Measurements from ENCODE around the gene ELF5.
A peak's percentile ranks its signal among the peaks of the same experiment; 100 is the strongest.

ELF5 gene

DNA sequence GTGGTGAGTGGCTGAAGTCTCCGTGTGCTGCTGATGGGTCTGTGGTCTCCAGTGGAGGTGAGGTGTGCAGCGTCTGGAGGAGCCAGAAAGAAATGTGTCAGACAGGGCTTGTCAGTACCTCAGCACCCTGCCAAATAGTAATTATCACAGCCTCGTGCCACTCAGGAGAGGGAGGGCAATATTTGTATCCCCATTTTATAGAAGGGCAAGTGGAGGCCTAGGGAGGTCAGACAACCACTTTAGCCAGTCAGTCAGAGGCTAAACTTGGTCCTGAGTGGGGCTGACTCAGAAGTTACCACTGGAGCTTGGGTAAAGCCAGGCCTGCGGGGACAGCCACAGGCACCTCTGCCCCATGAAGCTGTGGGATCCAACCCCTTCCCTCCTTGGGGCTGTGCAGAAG, 11.5 kb upstream of the ELF5 start:
- DNase-seq (ENCODE audit: insufficient read length, low spot score) (no peak), FAIRE-seq (no peak)
- no peak for TF ChIP-seq PAX5 (IDR thresholded peaks at IDR 0.05; ENCODE audit: insufficient read depth, low read length, severe bottlenecking)
- TF ChIP-seq POLR2AphosphoS5 (IDR thresholded peaks at IDR 0.05; ENCODE audit: low read depth, low read length) = no peak
- no peak for TF ChIP-seq TAF1 (IDR thresholded peaks at IDR 0.05; ENCODE audit: low read depth, low read length)
- TF ChIP-seq POU2F2 (IDR thresholded peaks at IDR 0.05; ENCODE audit: low read depth, low read length) = no peak
- TF ChIP-seq POLR2A (IDR thresholded peaks at IDR 0.05; ENCODE audit: low read depth, low read length) = no peak
- TF ChIP-seq SPI1 (IDR thresholded peaks at IDR 0.05; ENCODE audit: low read depth, low read length) = no peak

DNA sequence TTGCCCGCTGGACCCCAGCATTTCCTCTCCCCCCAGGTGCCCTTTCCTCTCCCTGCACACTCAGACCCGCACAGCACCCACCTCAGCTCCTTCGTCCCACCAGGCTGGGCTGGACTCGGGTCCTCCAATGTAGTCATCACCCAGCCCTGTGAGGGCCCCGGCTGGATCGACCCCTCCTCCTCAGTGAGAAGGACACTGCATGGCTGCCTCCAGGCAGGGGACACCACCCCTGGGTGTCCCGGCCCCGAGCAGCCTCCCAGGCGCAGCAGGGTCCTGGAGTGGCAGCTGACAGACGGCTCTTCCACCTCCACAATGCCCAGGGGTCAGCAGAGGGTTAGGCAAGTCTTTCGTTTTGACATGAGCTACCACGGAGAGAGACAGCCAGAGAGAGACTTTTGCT, 11.1 kb upstream of the ELF5 start:
- no peak for TF ChIP-seq POLR2AphosphoS5 (IDR thresholded peaks at IDR 0.05; ENCODE audit: low read depth, low read length)
- no peak for TF ChIP-seq SPI1 (IDR thresholded peaks at IDR 0.05; ENCODE audit: low read depth, low read length)
- no peak for TF ChIP-seq PAX5 (IDR thresholded peaks at IDR 0.05; ENCODE audit: insufficient read depth, low read length, severe bottlenecking)
- no peak for TF ChIP-seq TAF1 (IDR thresholded peaks at IDR 0.05; ENCODE audit: low read depth, low read length)
- TF ChIP-seq POU2F2 (IDR thresholded peaks at IDR 0.05; ENCODE audit: low read depth, low read length) = no peak
- TF ChIP-seq POLR2A (IDR thresholded peaks at IDR 0.05; ENCODE audit: low read depth, low read length) = no peak
- FAIRE-seq = no peak

DNA sequence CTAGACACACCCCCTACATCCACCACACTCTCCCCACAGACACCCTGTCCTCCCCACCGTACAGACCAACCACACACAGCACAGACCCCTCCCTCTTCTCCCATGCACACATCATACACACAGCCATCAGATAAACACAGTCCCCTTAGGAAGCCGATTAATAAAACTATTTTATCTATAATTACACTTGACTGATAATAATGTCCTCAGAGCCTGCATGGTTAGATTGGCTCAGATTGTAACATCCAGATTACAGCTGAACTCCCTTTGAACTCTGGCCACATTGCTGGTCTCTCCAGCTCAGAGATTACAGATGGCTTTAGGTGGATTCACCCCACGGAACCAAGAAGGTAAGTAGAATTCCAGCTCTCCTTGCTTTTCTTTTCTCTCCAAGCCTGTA, 9.5 kb upstream of the ELF5 start:
- DNase-seq (ENCODE audit: insufficient read length, low spot score) = no peak
- no peak for FAIRE-seq
- TF ChIP-seq POLR2AphosphoS5 (IDR thresholded peaks at IDR 0.05; ENCODE audit: low read depth, low read length) (no peak), POU2F2 (IDR thresholded peaks at IDR 0.05; ENCODE audit: low read depth, low read length) (no peak), PAX5 (IDR thresholded peaks at IDR 0.05; ENCODE audit: insufficient read depth, low read length, severe bottlenecking) (no peak), TAF1 (IDR thresholded peaks at IDR 0.05; ENCODE audit: low read depth, low read length) (no peak), SPI1 (IDR thresholded peaks at IDR 0.05; ENCODE audit: low read depth, low read length) (no peak), POLR2A (IDR thresholded peaks at IDR 0.05; ENCODE audit: low read depth, low read length) (no peak)

More for the DNA sequence above, 11.1 kb upstream of the ELF5 start:
- DNase-seq (ENCODE audit: insufficient read length, low spot score) = no peak

DNA sequence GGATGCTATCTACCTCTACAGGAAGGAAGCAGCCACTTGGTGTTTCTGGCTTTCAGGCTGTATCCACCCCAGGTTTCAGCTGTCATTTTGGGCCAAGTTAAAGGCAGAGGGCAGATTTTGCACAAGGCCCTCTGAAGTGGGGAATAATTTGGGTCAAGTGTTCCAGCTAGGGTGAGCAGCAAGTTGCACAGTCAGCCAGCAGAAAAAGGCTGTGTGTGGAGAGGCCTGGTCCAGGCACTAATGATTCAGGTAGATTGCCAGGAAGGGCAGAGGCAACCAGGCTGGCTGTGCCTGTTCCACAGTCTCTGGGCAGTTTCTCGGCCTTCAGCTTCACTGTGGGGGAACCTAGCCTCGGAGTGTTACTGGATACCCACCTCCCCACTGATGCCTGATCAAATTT, 8.6 kb upstream of the ELF5 start:
- TF ChIP-seq POLR2A (IDR thresholded peaks at IDR 0.05; ENCODE audit: low read depth, low read length) (no peak), POU2F2 (IDR thresholded peaks at IDR 0.05; ENCODE audit: low read depth, low read length) (no peak), SPI1 (IDR thresholded peaks at IDR 0.05; ENCODE audit: low read depth, low read length) (no peak), POLR2AphosphoS5 (IDR thresholded peaks at IDR 0.05; ENCODE audit: low read depth, low read length) (no peak), PAX5 (IDR thresholded peaks at IDR 0.05; ENCODE audit: insufficient read depth, low read length, severe bottlenecking) (no peak), TAF1 (IDR thresholded peaks at IDR 0.05; ENCODE audit: low read depth, low read length) (no peak)
- no peak for FAIRE-seq
- DNase-seq (ENCODE audit: insufficient read length, low spot score) = no peak

DNA sequence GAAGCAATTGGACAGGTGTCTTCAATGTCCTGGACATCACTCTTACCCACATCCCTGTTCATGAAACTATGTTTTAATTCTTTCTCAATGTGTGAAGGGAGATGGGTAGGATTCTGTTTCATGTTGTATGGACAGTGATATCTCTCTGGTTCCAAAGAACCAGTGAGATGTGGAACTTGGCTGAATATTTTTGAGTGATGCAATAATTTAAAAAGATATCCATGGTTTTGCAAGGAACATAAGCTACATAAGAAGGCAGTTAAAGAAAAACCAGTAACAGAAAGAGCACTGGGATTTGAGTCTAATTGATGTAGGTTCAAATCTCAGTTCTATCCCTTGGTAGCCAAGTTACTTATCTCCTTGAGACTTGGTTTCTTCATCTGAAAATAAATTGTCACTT, 7.7 kb upstream of the ELF5 start:
- FAIRE-seq (no peak), DNase-seq (ENCODE audit: insufficient read length, low spot score) (no peak)
- TF ChIP-seq PAX5 (IDR thresholded peaks at IDR 0.05; ENCODE audit: insufficient read depth, low read length, severe bottlenecking) (no peak), SPI1 (IDR thresholded peaks at IDR 0.05; ENCODE audit: low read depth, low read length) (no peak), TAF1 (IDR thresholded peaks at IDR 0.05; ENCODE audit: low read depth, low read length) (no peak), POU2F2 (IDR thresholded peaks at IDR 0.05; ENCODE audit: low read depth, low read length) (no peak), POLR2A (IDR thresholded peaks at IDR 0.05; ENCODE audit: low read depth, low read length) (no peak), POLR2AphosphoS5 (IDR thresholded peaks at IDR 0.05; ENCODE audit: low read depth, low read length) (no peak)

DNA sequence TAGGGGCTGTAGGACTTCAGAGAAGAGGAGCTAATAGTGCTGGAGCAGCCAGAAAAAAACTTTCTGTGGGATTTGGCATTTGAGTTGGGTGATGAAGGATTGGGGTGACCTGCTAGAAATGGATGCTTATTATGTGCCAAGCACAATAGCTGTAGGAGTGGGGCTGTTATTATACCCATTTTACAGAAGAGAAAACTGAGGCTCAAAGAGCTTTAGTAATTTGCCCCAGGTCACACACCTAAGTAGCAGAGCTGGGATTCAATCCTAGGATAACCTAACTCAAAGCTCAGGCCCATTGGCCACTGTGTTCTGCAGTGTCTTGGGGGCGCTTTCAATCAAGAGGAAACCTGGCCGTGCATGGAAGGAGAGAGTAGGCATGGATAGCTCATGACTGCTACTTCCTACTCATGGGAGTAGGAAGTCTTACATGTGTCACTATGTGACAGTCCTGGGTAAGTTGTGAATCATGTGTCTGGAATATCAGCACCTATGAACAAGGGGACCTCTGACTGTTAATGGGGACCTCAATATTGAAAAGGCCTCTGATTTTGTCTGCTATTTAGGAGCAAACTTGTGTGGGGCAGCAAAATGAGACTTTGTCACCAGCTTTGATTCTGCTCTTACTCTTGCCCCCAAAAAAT, 6.1 kb upstream of the ELF5 start:
- DNase-seq (ENCODE audit: insufficient read length, low spot score) (no peak), FAIRE-seq (no peak)
- TF ChIP-seq POLR2A (IDR thresholded peaks at IDR 0.05; ENCODE audit: low read depth, low read length) = no peak
- TF ChIP-seq TAF1 (IDR thresholded peaks at IDR 0.05; ENCODE audit: low read depth, low read length) = no peak
- no peak for TF ChIP-seq SPI1 (IDR thresholded peaks at IDR 0.05; ENCODE audit: low read depth, low read length)
- TF ChIP-seq POU2F2 (IDR thresholded peaks at IDR 0.05; ENCODE audit: low read depth, low read length) = no peak
- TF ChIP-seq POLR2AphosphoS5 (IDR thresholded peaks at IDR 0.05; ENCODE audit: low read depth, low read length) = no peak
- no peak for TF ChIP-seq PAX5 (IDR thresholded peaks at IDR 0.05; ENCODE audit: insufficient read depth, low read length, severe bottlenecking)

DNA sequence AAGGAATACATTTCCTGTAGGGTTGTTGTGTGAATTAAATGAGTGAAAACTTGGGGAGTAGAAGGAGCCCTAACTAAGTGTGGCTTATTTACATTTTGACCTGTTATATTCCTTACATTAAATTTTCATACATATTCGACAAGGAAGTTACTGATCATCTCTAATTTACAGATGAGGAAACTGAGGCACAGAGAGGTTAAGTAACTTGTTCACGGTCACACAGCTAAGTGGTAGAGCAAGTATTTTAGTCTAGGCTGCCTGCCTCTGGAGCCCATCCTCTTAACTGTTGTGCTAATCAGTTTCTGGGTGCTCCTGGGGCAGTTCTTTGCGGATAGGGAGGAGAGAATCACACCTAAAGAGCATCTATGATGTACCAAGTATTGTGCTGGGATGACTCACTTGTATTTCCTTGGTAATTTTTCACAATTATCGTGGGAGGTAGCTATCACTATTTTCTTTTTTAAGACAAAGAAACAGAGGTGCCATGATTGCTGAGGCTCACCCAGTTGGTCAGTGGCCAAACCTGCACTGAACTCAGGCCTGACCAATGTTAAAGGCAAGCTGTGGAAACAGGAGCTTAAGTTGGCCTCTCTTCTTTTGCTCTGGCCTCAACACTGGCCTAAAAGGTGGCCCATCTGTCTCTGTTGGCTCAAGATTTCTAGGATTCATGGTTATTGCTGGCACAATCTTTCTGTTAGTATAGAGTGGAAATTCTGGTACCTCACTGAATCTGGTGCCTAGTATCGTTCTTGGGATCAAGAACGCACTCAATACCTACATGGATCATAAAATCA, 2.9 kb upstream of the ELF5 start:
- DNase-seq (ENCODE audit: insufficient read length, low spot score) (no peak), FAIRE-seq (no peak)
- TF ChIP-seq POLR2A (IDR thresholded peaks at IDR 0.05; ENCODE audit: low read depth, low read length) (no peak), PAX5 (IDR thresholded peaks at IDR 0.05; ENCODE audit: insufficient read depth, low read length, severe bottlenecking) (no peak), POU2F2 (IDR thresholded peaks at IDR 0.05; ENCODE audit: low read depth, low read length) (no peak), TAF1 (IDR thresholded peaks at IDR 0.05; ENCODE audit: low read depth, low read length) (no peak), POLR2AphosphoS5 (IDR thresholded peaks at IDR 0.05; ENCODE audit: low read depth, low read length) (no peak), SPI1 (IDR thresholded peaks at IDR 0.05; ENCODE audit: low read depth, low read length) (no peak)

DNA sequence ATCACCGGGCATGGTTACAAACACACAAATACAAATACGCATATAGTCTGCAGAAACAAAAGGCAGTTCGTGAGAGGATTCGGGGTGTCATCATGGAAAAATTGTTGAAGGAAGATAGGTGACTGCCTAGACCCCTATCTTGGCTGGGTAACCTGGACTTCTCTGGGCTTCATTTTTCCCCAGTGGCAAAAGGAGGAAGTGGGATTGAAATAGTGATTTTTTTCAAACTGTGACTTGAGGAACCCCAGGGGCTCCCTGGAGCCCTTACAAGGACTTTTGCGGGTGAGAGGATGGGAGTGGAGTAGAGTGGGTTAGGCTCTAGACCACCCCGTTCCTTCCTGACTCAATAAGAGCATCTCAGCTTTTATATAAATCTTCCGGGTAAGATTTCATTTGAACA, 1.0 kb upstream of the ELF5 start:
- no peak for FAIRE-seq
- TF ChIP-seq POU2F2 (IDR thresholded peaks at IDR 0.05; ENCODE audit: low read depth, low read length) (no peak), TAF1 (IDR thresholded peaks at IDR 0.05; ENCODE audit: low read depth, low read length) (no peak), SPI1 (IDR thresholded peaks at IDR 0.05; ENCODE audit: low read depth, low read length) (peak; percentile 62; the same call in 1 of the 2 replicates), PAX5 (IDR thresholded peaks at IDR 0.05; ENCODE audit: insufficient read depth, low read length, severe bottlenecking) (no peak)
- DNase-seq (ENCODE audit: insufficient read length, low spot score) = no peak

DNA sequence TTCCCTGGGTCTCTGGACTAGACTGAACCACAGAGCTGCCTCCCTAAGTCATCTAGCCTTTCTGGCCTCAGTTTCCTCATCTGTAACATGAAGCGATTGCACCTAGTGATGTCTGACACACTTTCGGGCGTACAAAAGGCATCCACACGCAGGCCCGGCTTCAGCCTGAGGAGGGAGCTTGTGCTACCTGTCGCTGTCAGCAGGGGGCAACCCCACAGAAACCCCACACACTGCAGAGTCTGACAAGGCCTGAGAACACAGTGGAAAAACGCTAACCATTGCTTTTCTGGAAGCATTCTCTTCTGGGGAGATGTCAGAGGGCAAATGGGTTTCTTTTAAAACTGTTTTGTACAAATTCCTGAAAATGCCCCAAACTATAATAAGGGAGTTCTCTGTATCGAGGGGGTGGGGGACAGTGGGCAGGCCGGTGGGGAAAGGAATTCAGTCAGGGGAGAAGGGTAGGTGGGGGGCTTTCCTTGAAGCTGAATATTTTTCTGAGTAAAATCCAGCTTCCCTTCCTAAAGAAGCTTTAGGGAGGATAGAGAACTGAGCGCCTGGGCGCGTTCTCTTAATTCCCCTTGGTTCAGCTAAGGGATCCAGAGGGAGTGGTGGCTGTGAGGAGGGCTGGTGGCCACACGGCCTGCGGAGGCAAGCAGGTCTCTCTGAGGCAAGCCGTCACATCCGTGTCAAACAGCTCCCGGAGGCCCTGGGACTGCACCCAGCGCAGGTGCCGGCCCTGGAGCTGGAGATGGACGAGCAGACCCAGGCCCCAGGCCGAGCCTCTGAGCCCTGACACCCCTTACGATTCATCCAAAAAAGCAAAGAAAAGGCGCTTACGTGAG, 533 bp downstream of the ELF5 start:
- DNase-seq (ENCODE audit: insufficient read length, low spot score) (peak; percentile 68), FAIRE-seq (peak; percentile 92)
- TF ChIP-seq POU2F2 (IDR thresholded peaks at IDR 0.05; ENCODE audit: low read depth, low read length) = no peak
- TF ChIP-seq PAX5 (IDR thresholded peaks at IDR 0.05; ENCODE audit: insufficient read depth, low read length, severe bottlenecking) = no peak
- no peak for TF ChIP-seq POLR2A (IDR thresholded peaks at IDR 0.05; ENCODE audit: low read depth, low read length)
- no peak for TF ChIP-seq TAF1 (IDR thresholded peaks at IDR 0.05; ENCODE audit: low read depth, low read length)
- TF ChIP-seq SPI1 (IDR thresholded peaks at IDR 0.05; ENCODE audit: low read depth, low read length) = no peak
- TF ChIP-seq POLR2AphosphoS5 (IDR thresholded peaks at IDR 0.05; ENCODE audit: low read depth, low read length) = no peak

Data from GM12891 (cell line).